NCI-H460 (cell line): ENCODE data around the gene RNF20. TPM values are rescaled to one million over a fixed set of nuclear protein-coding genes. Genes with fewer than 3 reads are reported as not detected.
"Not testable (repeated sequence)": the region's sequence is repeated elsewhere in the genome, so short reads cannot be mapped to it uniquely, and the experiment has no call there.

Experiments
- DNase-seq: peaks from one replicate; pipeline ENCODE4 v3.0.0-alpha.2; 2016; ENCODE audit warnings: low read depth; ENCODE audit errors: extremely low read depth
- polyA plus RNA-seq: library from polyadenylated mRNA; depleted of rRNA; stranded (reverse); fragments of >200 nt; gene quantifications from 2 replicates; pipeline ENCODE4 v1.2.3, GENCODE V29; 2014; cell fraction: nucleus; rRNA removed
- total RNA-seq: library from RNA; depleted of rRNA; stranded (reverse); fragments of >200 nt; shearing (Covaris generic); gene quantifications from 2 replicates; pipeline ENCODE4 v1.2.3, GENCODE V29; 2014; rRNA removed

The RNF20 gene
- 32.1 and 37.6 TPM in 2 replicates for total RNA-seq
- polyA plus RNA-seq = 17.2 and 24.6 TPM in 2 replicates

- peak; percentile 99 for DNase-seq
These were observed at the start of gene RNF20 for GRCh38 chr9:101533334-101534204. Gene RNF20 (plus strand): TSS chr9:101533853. CDS start chr9:101535424, 1,571 bp downstream.

GRCh38 chr9:101484046-101484445 is 49.6 kb upstream of the RNF20 start:
- DNase-seq = no peak

- peak; percentile 36 for DNase-seq
These were observed 47.5 kb upstream of the RNF20 start for GRCh38 chr9:101485924-101486692.

- peak; percentile 43 for DNase-seq
These were observed 46.8 kb upstream of the RNF20 start for GRCh38 chr9:101486693-101487442.

- no peak for DNase-seq
These were observed 46.2 kb upstream of the RNF20 start for GRCh38 chr9:101487443-101487840.

- no peak for DNase-seq
These were observed 37.8 kb upstream of the RNF20 start for GRCh38 chr9:101495810-101496209.

- DNase-seq = no peak
These were observed 35.3 kb upstream of the RNF20 start for GRCh38 chr9:101498323-101498722.

GRCh38 chr9:101504188-101504587 is 29.5 kb upstream of the RNF20 start:
- no peak for DNase-seq

- no peak for DNase-seq
These were observed 25.4 kb upstream of the RNF20 start for GRCh38 chr9:101508211-101508610.

GRCh38 chr9:101509572-101509971 is 24.1 kb upstream of the RNF20 start:
- DNase-seq = no peak

- DNase-seq = no peak
These were observed 23.2 kb upstream of the RNF20 start for GRCh38 chr9:101510459-101510858.

- no peak for DNase-seq
These were observed 22.6 kb upstream of the RNF20 start for GRCh38 chr9:101511009-101511408.

GRCh38 chr9:101512116-101512515 is 21.5 kb upstream of the RNF20 start:
- no peak for DNase-seq

- no peak for DNase-seq
These were observed 20.3 kb upstream of the RNF20 start for GRCh38 chr9:101513351-101513750.

- no peak for DNase-seq
These were observed 19.6 kb upstream of the RNF20 start for GRCh38 chr9:101514071-101514470.

GRCh38 chr9:101516655-101517054 is 17.0 kb upstream of the RNF20 start:
- no peak for DNase-seq

- DNase-seq = not testable (repeated sequence)
These were observed 15.2 kb upstream of the RNF20 start for GRCh38 chr9:101518489-101518888.

GRCh38 chr9:101524371-101524770 is 9.3 kb upstream of the RNF20 start:
- no peak for DNase-seq

- no peak for DNase-seq
These were observed 6.6 kb upstream of the RNF20 start for GRCh38 chr9:101527066-101527465.

GRCh38 chr9:101528015-101528414 is 5.6 kb upstream of the RNF20 start:
- DNase-seq = no peak
